ENCODE results near the gene GLP1R. TPM values are rescaled to one million over a fixed set of nuclear protein-coding genes. Genes with fewer than 3 reads are reported as not detected.

The GLP1R gene
- polyA plus RNA-seq, 2 of the 4 experiments (the other 2 are of a cell fraction), result not detected

- H3K27ac ChIP-seq, result no peak overlapping the region
- H3K4me3 ChIP-seq, result no peak overlapping the region
- no peak overlapping the region for H3K4me2 ChIP-seq
- POLR2A ChIA-PET, result no interaction called here
- WGBS (ENCODE audit: missing lambda C conversion rate), result 44% methylated on average over 3 of the region's 3 CpGs
- ATAC-seq, result no peak
- CTCF ChIA-PET, result no interaction called here
- TF ChIP-seq ZNF302 (CRISPR knock-in tag; IDR thresholded peaks at IDR 0.05), result no peak
- TF ChIP-seq RAD21 (conservative IDR thresholded peaks at IDR 0.05 in 1 of 2, IDR thresholded peaks at IDR 0.05 in 1 of 2), result no peak
- TF ChIP-seq RCOR1 (IDR thresholded peaks at IDR 0.05; ENCODE audit: low read depth, low read length), result no peak
- TF ChIP-seq POLR2AphosphoS2 (conservative IDR thresholded peaks at IDR 0.05; ENCODE audit: low read length), result no peak
- no peak for TF ChIP-seq RNF2 (IDR thresholded peaks at IDR 0.05; ENCODE audit: borderline replicate concordance, low read depth)
- TF ChIP-seq, protein P1, sequence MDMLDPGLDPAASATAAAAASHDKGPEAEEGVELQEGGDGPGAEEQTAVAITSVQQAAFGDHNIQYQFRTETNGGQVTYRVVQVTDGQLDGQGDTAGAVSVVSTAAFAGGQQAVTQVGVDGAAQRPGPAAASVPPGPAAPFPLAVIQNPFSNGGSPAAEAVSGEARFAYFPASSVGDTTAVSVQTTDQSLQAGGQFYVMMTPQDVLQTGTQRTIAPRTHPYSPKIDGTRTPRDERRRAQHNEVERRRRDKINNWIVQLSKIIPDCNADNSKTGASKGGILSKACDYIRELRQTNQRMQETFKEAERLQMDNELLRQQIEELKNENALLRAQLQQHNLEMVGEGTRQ (IDR thresholded peaks at IDR 0.05), result no peak
- no peak for TF ChIP-seq JUNB (IDR thresholded peaks at IDR 0.05)
- FAIRE-seq, result no peak
- no peaks in the 10 kb centered on the region for H3K4me1 ChIP-seq
- H3K9me3 ChIP-seq, result no peaks in the 10 kb centered on the region
- no peak for DNase-seq (ENCODE audit: low read depth in 1 of 2, low spot score in 1 of 2)
Observed at GRCh38 chr6:39061588-39061987, 13.0 kb downstream of the GLP1R start.

DNA sequence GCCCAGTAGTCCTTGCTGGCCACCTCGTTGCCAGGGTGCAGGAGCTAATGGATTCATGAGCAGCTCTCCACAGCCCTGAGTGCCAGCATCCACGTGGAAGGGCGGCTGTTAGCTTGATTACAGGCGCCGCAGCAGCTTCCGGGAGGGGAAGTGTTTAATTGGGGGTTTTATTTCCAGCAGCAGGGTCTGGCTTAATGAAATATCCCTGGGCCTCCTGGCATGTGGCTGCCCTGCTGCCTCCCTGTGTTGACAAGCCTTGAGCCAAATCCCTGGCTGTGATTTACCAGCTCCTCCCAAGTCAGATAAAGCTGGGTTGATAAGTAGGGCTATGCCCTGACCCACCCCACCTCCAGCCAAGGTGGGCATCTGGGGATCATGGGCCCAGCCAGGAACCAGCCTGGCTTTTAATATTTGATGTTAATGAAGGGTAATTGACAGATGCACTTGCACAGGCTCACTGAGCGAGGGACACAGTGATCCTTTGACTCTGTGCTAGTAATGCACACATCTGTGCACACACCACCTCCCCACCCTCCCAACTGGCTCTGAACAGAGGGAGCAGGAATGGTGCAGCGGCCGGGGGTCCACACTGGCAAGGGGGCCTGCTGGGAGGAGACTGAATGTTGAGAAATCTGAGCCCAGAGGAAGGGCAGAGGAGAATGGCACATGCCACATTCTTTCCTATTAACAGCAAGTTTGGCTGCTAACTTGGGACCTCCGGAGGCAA is 13.6 kb downstream of the GLP1R start:
- 29% methylated on average over 8 of the region's 10 CpGs for whole genome bisulfite sequencing (ENCODE audit: missing lambda C conversion rate)
- ChIA-PET POLR2A (no interaction called here), CTCF (no interaction called here)
- ATAC-seq (no peak), DNase-seq (ENCODE audit: low read depth in 1 of 2, low spot score in 1 of 2) (no peak), FAIRE-seq (no peak)
- Histone ChIP-seq H3K4me1 (no peaks in the 10 kb centered on the region), H3K4me2 (no peak overlapping the region), H3K27ac (no peak overlapping the region), H3K4me3 (no peak overlapping the region), H3K9me3 (no peaks in the 10 kb centered on the region)
- TF ChIP-seq ZNF302 (CRISPR knock-in tag; IDR thresholded peaks at IDR 0.05), result no peak
- no peak for TF ChIP-seq CHD4 (IDR thresholded peaks at IDR 0.05; ENCODE audit: borderline replicate concordance)
- TF ChIP-seq EHMT2 (IDR thresholded peaks at IDR 0.05; ENCODE audit: low read depth), result no peak
- no peak for TF ChIP-seq CHD2 (IDR thresholded peaks at IDR 0.05; ENCODE audit: low read length, partially characterized antibody)
- TF ChIP-seq POLR2AphosphoS2 (conservative IDR thresholded peaks at IDR 0.05; ENCODE audit: low read length), result no peak
- TF ChIP-seq EP300 (IDR thresholded peaks at IDR 0.05), result no peak
- no peak for TF ChIP-seq FOXS1 (CRISPR knock-in tag; IDR thresholded peaks at IDR 0.05)
- no peak for TF ChIP-seq ELK1 (IDR thresholded peaks at IDR 0.05; ENCODE audit: low read depth, low read length)
- no peak for TF ChIP-seq SMC3 (IDR thresholded peaks at IDR 0.05)
- no peak for TF ChIP-seq MAFK (IDR thresholded peaks at IDR 0.05; ENCODE audit: partially characterized antibody)

GRCh38 chr6:39063526-39063925 is 14.9 kb downstream of the GLP1R start:
- FAIRE-seq (no peak), ATAC-seq (no peak), DNase-seq (ENCODE audit: low read depth in 1 of 2, low spot score in 1 of 2) (no peak)
- Histone ChIP-seq H3K4me1 (no peaks in the 10 kb centered on the region), H3K27ac (no peak overlapping the region), H3K4me2 (no peak overlapping the region), H3K9me3 (no peaks in the 10 kb centered on the region), H3K4me3 (no peak overlapping the region)
- TF ChIP-seq CTCF (IDR thresholded peaks at IDR 0.05), result no peak
- TF ChIP-seq, protein P2, sequence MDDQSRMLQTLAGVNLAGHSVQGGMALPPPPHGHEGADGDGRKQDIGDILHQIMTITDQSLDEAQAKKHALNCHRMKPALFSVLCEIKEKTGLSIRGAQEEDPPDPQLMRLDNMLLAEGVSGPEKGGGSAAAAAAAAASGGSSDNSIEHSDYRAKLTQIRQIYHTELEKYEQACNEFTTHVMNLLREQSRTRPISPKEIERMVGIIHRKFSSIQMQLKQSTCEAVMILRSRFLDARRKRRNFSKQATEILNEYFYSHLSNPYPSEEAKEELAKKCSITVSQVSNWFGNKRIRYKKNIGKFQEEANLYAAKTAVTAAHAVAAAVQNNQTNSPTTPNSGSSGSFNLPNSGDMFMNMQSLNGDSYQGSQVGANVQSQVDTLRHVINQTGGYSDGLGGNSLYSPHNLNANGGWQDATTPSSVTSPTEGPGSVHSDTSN (IDR thresholded peaks at IDR 0.05), result no peak
- TF ChIP-seq MAZ (IDR thresholded peaks at IDR 0.05; ENCODE audit: borderline replicate concordance, low read depth, low read length), result no peak
- TF ChIP-seq NR3C1 (IDR thresholded peaks at IDR 0.05), result no peak
- no peak for TF ChIP-seq RAD21 (conservative IDR thresholded peaks at IDR 0.05 in 1 of 2, IDR thresholded peaks at IDR 0.05 in 1 of 2)
- no peak for TF ChIP-seq CBX8 (IDR thresholded peaks at IDR 0.05)
- CTCF ChIA-PET, result no interaction called here
- 8% methylated on average over 1 of the region's 1 CpG for WGBS (ENCODE audit: missing lambda C conversion rate)
- POLR2A ChIA-PET, result no interaction called here

Data from A549 (cell line).